VCaP (cell line): ENCODE measurements around the gene MBD4.
"Not testable (repeated sequence)": the region's sequence is repeated elsewhere in the genome, so short reads cannot be mapped to it uniquely, and the experiment has no call there.

ENCODE experiments used
- H3K27ac ChIP-seq: fragments of 450-650 bp; 2 replicates; pipeline ENCODE4 v1.5.1; 2017
- TF ChIP-seq, protein P1 (sequence below): fragments of 450-650 bp; conservative IDR thresholded peaks from 2 replicates; pipeline ENCODE4 v1.5.1; 2017; ENCODE audit warnings: mild to moderate bottlenecking, moderate library complexity

MBD4 gene

DNA sequence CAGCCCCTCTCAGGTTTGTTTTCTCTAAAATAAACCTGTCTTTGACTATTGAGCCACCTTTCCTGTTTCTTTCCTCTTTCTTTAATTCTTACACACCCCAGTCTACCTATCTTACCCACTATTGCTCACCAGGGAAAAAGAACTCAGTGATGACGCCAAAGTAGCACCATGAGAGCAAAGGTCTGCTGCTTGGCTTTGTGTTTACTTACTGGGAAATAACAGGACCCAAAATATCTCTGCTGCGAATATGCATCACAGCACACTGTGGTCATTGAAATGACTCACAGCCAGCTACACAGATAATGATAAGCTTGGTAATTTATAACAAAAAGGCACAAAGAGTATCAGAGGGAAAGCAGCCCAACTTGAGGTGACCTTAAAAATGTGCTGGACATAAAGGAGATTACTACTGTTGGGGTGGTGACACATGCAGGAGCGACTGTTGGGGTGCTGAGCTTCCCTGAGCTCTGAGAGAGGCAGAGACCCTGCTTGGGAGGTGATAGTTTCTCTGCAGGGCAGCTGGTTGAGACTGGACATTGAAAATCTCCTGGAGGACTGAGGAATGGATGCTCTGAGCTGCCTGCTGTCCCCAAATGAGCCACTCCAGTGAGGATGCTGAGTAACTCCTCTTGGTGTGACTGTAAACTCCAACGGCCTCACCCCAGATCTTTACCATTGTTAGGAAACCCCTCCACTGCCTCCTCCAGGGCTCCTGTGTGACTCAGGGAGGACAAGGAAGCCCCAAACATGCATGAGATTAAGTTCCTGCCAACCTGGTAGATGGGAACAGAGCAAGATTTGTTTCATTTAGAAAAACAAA, 25.9 kb downstream of the MBD4 start:
- TF ChIP-seq, protein P1, sequence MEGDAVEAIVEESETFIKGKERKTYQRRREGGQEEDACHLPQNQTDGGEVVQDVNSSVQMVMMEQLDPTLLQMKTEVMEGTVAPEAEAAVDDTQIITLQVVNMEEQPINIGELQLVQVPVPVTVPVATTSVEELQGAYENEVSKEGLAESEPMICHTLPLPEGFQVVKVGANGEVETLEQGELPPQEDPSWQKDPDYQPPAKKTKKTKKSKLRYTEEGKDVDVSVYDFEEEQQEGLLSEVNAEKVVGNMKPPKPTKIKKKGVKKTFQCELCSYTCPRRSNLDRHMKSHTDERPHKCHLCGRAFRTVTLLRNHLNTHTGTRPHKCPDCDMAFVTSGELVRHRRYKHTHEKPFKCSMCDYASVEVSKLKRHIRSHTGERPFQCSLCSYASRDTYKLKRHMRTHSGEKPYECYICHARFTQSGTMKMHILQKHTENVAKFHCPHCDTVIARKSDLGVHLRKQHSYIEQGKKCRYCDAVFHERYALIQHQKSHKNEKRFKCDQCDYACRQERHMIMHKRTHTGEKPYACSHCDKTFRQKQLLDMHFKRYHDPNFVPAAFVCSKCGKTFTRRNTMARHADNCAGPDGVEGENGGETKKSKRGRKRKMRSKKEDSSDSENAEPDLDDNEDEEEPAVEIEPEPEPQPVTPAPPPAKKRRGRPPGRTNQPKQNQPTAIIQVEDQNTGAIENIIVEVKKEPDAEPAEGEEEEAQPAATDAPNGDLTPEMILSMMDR, result no peak
- H3K27ac ChIP-seq, result no peak overlapping the region

DNA sequence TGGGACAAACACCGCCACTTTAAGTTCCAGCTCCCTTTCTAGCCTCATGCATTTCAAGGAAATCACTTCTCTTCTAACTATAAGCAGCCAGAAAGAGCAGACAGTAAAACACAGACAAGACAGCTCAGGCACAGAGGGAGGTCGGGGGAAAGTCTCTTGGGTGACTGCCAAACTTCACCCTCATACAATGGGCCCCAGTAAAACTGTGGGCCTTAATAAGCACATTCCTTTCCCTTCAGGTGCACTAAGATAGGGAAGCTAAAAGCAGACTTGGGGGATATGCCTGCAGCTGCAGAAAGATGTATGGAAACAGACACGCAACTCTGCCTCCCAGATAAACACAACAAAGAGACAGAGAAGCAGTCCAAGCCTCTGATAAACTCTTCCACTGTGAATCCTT, 26.5 kb downstream of the MBD4 start:
- H3K27ac ChIP-seq, result not testable (repeated sequence)

DNA sequence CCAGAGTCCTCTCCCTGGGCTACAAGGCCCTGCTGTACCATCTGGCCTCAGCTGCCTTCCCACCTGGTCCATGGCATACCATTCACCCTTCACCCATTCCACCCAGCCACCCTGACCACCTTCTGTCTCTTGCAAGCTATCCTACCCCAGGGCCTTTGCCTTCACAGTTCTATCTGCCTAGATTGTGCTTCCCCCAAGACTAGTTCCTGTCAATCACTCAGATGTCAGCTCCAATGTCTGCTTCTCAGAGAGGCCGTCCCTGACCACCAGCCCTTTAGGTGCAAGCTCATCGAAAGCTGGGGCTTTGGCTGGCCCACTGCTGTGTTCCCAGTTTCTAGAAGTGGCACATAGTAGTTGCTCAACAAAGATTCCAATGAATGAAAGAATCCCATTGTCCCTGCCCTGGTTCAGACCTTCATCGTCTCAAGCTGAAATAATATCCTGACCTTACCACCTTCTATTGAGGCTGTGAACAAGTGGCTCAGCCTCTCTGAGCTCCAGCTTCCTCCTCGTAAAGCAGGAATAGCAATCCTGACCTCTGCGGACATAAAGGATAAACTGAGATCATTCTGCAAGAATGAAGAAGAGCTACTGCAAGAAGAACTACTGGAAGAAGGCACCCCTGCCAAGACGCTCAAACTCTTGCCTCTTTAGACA, 27.1 kb downstream of the MBD4 start:
- no peak overlapping the region for H3K27ac ChIP-seq
- TF ChIP-seq, protein P1, result no peak

DNA sequence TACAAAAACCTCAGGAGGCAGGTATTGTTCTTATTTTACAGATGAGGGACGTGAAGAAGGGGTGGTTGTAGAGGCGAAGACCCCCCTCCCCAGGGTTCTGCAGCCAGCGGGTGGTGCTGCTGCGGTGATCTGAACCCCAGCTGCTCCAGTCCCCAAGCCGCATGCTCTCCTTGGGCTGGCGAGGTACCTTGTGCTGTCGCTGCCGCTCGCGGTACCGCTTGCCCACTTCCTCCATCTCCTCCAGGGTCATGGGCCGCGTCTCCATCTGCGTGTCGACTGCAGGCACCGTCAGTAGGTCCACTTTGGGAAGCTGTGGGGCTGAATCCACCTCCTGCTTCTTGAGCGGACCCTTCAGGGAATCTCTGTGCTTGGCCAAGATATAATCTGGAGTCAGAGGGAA, 28.8 kb downstream of the MBD4 start:
- TF ChIP-seq, protein P1, result no peak

DNA sequence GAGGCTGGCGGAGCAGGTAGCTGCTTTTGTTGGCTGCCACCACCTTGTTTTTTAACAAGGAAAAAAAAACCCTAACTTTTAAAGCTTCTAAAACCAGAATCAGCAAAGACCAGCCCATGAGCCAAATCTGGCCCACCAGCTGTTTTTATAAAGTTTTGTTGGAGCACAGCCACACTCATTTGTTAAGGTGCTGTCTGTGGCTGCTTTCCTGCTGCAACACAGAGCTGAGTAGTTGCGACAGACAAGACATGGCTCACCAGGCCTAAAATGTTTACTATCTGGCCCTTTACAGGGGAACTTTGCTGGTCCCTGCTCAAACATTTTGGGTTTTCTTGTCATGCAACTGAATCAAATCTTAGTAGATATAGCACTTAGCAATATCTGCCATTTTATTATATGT, 30.2 kb downstream of the MBD4 start:
- TF ChIP-seq, protein P1, result no peak
- H3K27ac ChIP-seq, result no peak overlapping the region

More for the DNA sequence above, 28.8 kb downstream of the MBD4 start:
- H3K27ac ChIP-seq, result no peak overlapping the region

DNA sequence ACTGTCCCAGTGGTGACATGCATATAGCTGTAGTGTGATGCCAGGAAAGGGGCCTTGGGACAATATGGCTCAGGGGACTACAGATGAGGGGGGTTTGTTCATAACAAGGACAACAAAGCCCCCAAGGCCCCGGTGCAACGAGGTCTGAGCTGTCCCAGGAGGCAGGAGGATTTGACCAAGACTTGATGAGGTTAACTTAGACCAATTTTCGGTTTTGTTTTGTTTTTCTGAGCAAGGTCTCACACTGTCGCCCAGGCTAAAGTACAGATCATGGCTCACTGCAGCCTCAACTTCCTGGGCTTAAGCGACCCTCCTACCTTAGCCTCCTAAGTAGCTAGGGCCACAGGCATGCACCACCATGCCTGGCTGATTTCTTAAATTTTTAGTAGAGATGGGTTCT, 35.1 kb downstream of the MBD4 start:
- TF ChIP-seq, protein P1, result no peak
- H3K27ac ChIP-seq, result no peak overlapping the region

DNA sequence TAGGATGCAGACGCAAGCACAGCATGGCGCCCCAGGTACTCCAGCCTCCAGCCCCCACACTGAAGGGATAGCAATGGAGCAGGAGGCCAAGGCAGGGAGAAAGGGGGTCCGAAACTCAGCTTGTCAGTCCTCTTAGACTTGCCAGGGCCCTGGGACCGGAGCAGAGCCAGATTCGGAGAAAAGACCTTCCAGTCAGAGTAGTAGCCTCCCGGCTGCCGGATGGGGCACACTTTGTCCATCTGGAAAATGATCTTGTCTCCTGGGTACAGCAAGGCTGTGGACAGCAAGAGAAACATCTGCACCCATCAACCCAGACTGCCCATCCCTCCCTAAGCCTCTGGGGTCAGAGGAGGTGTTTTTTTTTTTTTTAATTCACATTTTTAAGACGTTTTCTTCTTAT, 35.6 kb downstream of the MBD4 start:
- no peak overlapping the region for H3K27ac ChIP-seq
- TF ChIP-seq, protein P1, result no peak

DNA sequence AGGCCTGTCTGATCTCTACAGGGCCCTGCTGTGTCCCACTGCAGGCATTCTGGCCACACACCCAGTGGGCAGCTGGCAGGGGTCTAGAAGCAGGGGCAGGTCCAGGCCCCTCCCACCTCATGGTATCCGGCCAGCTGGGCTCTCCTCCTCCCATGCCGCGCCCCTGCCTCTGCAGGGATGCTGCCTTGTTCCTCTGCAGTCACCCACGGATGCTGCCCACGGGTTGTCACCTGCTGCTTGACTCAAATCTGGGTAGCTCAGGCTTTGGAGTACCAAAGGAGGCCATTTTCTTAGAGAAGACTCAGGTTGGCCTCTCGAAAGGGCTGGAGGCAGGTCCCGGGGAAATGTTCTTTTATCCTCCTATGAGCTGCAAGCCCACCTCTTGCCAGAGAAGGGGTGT, 36.3 kb downstream of the MBD4 start:
- TF ChIP-seq, protein P1, result no peak
- H3K27ac ChIP-seq, result no peak overlapping the region
